ENCODE results near the gene RAD51D.

Gene RAD51D

GRCh38 chr17:35101725-35102124 is 17.9 kb downstream of the RAD51D start:
- Histone ChIP-seq H3K36me3 (ENCODE audit: control insufficient read depth in 2 of 2, insufficient read depth in 1 of 2, low read length in 2 of 2) (peaks cover 29 to 78% of the 10 kb centered on the region in 2 experiments), H3K9me3 (ENCODE audit: control insufficient read depth, insufficient read depth, low read depth, low read length) (no peaks in the 10 kb centered on the region), H3K27ac (ENCODE audit: extremely low read depth, low read depth, low read length) (no peak overlapping the region), H3K4me1 (ENCODE audit: control insufficient read depth, insufficient read depth, low read length) (no peaks in the 10 kb centered on the region), H3K4me3 (ENCODE audit: low read depth, low read length) (no peak overlapping the region)
- ChIA-PET POLR2A (no interaction called here), CTCF (interaction anchor here (0.7 to 2.9 kb wide), 3 partner anchors 12 to 148 kb away, joined by 3 to 14 read pairs (median 4); no protein-coding TSS in a partner anchor)
- no peak for TF ChIP-seq ZNF544 (tag by site-specific recombination; IDR thresholded peaks at IDR 0.05)
- TF ChIP-seq ZNF76 (tag by site-specific recombination; IDR thresholded peaks at IDR 0.05; ENCODE audit: borderline replicate concordance, low read depth) = no peak
- no peak for TF ChIP-seq ZNF837 (tag by site-specific recombination; IDR thresholded peaks at IDR 0.05)
- TF ChIP-seq GLI4 (tag by site-specific recombination; IDR thresholded peaks at IDR 0.05) = no peak
- no peak for TF ChIP-seq KLF8 (tag by site-specific recombination; IDR thresholded peaks at IDR 0.05)
- TF ChIP-seq CTCF (tag by site-specific recombination; IDR thresholded peaks at IDR 0.05) = no peak
- no peak for TF ChIP-seq KLF7 (tag by site-specific recombination; IDR thresholded peaks at IDR 0.05; ENCODE audit: borderline replicate concordance)
- TF ChIP-seq ATF2 (tag by site-specific recombination; IDR thresholded peaks at IDR 0.05; ENCODE audit: low read depth) = no peak
- no peak for TF ChIP-seq ZNF37A (tag by site-specific recombination; IDR thresholded peaks at IDR 0.05)
- TF ChIP-seq ZBTB20 (tag by site-specific recombination; IDR thresholded peaks at IDR 0.05) = no peak
- TF ChIP-seq MEIS1 (CRISPR knock-in tag; IDR thresholded peaks at IDR 0.05; ENCODE audit: borderline replicate concordance) = no peak
- no peak for TF ChIP-seq SETDB1 (IDR thresholded peaks at IDR 0.05; ENCODE audit: insufficient read length, low read length)

GRCh38 chr17:35101036-35101435 is 18.6 kb downstream of the RAD51D start:
- no peaks in the 10 kb centered on the region for H3K4me1 ChIP-seq (ENCODE audit: control insufficient read depth, insufficient read depth, low read length)
- no peaks in the 10 kb centered on the region for H3K9me3 ChIP-seq (ENCODE audit: control insufficient read depth, insufficient read depth, low read depth, low read length)
- H3K36me3 ChIP-seq (ENCODE audit: control insufficient read depth in 2 of 2, insufficient read depth in 1 of 2, low read length in 2 of 2) = peaks cover 29 to 71% of the 10 kb centered on the region in 2 experiments
- ChIA-PET CTCF (no interaction called here), POLR2A (no interaction called here)
- no peak overlapping the region for H3K4me3 ChIP-seq (ENCODE audit: low read depth, low read length)
- H3K27ac ChIP-seq (ENCODE audit: extremely low read depth, low read depth, low read length) = no peak overlapping the region
- TF ChIP-seq ZNF692 (tag by site-specific recombination; IDR thresholded peaks at IDR 0.05) (no peak), ZBTB10 (tag by site-specific recombination; IDR thresholded peaks at IDR 0.05) (no peak), ZNF654 (tag by site-specific recombination; IDR thresholded peaks at IDR 0.05; ENCODE audit: low read depth) (no peak)
